ENCODE measurements around the gene MTERF4.

DNA sequence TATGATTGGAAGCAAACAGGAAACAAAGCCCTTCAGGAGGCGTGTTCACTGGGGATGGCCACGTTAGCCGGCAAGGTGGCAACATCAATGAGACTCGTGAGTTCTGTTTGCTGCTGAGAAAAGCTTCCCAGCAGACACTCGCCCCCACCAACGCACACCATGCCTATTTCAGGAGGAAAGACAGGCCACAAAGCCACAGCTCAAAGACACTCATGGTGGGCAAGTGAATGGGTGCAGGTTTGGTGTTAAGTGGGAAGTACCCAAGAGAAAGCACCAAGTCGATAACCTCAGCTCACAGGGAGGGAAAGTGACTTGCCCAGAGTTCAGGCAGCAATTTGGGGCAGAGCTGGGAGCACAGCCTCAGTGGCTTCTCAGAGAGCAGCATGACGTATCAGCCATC, 10.5 kb upstream of the MTERF4 start:
- TF ChIP-seq, protein P1, sequence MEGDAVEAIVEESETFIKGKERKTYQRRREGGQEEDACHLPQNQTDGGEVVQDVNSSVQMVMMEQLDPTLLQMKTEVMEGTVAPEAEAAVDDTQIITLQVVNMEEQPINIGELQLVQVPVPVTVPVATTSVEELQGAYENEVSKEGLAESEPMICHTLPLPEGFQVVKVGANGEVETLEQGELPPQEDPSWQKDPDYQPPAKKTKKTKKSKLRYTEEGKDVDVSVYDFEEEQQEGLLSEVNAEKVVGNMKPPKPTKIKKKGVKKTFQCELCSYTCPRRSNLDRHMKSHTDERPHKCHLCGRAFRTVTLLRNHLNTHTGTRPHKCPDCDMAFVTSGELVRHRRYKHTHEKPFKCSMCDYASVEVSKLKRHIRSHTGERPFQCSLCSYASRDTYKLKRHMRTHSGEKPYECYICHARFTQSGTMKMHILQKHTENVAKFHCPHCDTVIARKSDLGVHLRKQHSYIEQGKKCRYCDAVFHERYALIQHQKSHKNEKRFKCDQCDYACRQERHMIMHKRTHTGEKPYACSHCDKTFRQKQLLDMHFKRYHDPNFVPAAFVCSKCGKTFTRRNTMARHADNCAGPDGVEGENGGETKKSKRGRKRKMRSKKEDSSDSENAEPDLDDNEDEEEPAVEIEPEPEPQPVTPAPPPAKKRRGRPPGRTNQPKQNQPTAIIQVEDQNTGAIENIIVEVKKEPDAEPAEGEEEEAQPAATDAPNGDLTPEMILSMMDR (IDR thresholded peaks at IDR 0.05): no peak
- TF ChIP-seq MAX (IDR thresholded peaks at IDR 0.05): no peak
- no peak for TF ChIP-seq E2F6 (IDR thresholded peaks at IDR 0.05; ENCODE audit: borderline replicate concordance, low read depth)
- TF ChIP-seq RAD21 (conservative IDR thresholded peaks at IDR 0.05 in 1 of 2, IDR thresholded peaks at IDR 0.05 in 1 of 2): no peak
- no peak for TF ChIP-seq MAZ (IDR thresholded peaks at IDR 0.05; ENCODE audit: borderline replicate concordance, low read depth, low read length)
- TF ChIP-seq RNF2 (IDR thresholded peaks at IDR 0.05; ENCODE audit: borderline replicate concordance, low read depth): no peak
